SW480 (cell line): ENCODE data around the gene PVALEF.
A peak's percentile ranks its signal among the peaks of the same experiment; 100 is the strongest.
"Not testable (repeated sequence)": the region's sequence is repeated elsewhere in the genome, so short reads cannot be mapped to it uniquely, and the experiment has no call there.

Experiments
- DNase-seq: peaks from one replicate; pipeline ENCODE4 v3.0.0-alpha.2; 2016; ENCODE audit warnings: low spot score

PVALEF gene

GRCh38 chr17:81144423-81144781, 20.9 kb upstream of the PVALEF start:
- DNase-seq = no peak

DNA sequence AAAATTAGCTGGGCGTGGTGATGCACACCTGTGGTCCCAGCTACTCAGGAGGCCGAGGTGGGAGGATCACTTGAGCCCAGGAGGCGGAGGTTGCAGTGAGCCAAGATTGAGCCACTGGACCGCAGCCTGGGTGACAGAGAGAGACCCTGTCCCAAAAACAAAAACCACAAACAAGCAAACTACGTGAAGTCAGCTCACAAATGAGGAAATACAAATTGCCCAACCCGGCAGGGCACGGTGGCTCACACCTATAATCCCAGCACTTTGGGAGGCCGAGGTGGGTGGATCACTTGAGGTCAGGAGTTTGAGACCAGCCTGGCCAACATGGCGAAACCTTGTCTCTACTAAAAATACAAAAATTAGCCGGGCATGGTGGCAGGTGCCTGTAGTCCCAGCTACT, 19.1 kb upstream of the PVALEF start:
- DNase-seq = not testable (repeated sequence)

GRCh38 chr17:81147701-81148100, 17.6 kb upstream of the PVALEF start:
- DNase-seq = no peak

DNA sequence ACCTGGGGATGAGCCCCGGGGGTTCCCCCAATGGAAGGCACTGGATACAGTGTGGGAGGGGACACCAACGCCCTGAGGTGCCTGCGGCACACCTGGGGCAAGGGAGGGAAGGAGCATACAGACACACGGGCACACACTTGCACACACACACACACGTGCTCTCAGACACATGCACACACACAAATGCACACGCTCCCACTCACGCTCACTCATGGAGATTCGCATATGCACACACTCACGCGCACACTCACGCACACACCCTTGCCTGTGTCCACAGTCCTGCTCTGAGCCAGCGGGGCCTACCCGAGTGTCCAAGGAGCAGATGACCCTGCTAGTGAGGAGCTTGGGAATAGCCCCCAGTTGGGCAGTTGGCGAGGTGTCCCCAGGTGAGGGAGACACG, 16.7 kb upstream of the PVALEF start:
- DNase-seq = no peak

- DNase-seq = no peak
Observed at GRCh38 chr17:81148986-81149533, 16.2 kb upstream of the PVALEF start.

GRCh38 chr17:81150377-81151077, 14.8 kb upstream of the PVALEF start:
- DNase-seq = no peak

DNA sequence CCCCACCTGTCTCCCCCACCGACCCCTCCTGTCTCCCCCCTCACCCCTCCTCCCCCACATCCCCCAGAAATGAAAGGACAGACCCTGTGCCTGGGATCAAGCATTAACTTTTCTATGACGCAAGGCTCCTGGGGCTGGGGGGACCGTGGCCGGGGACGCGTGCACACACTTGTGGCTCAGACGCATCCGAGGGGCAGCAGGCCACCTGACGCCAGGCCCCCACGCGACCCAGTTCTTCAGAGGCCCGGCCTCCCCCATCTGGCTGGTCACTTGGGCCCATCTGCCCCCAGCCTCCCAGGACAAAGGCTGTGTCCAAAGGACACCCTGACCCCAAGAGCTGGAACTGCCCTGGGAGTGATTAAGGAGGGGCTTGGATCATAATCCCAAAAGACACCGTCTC, 14.0 kb upstream of the PVALEF start:
- no peak for DNase-seq

DNA sequence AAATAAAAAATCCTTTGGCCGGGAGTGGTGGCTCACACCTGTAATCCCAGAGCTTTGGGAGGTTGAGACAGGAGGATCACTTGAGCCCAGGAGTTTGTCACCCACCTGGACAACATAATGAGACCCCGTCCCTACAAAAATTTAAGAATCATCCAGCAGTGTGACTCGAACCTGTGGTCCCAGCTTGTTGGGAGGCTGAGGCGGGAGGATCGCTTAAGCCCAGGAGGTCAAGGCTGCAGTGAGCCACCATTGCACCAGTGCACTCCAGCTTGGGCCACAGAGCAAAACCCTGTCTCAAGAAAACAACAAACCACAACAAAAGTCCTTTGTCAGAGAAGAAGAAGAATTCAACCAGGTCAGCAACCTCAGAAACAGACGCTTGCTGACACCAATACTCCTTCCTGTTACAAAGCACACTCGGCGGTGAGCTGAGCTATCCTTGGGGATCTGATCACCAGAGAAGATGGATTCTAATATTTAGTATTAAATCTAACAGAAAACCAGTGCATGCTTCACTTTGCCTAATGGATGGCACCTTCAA, 12.9 kb upstream of the PVALEF start:
- DNase-seq = no peak

- peak; percentile 13 for DNase-seq
Observed at GRCh38 chr17:81153340-81153803, 11.9 kb upstream of the PVALEF start.

- DNase-seq = not testable (repeated sequence)
Observed at GRCh38 chr17:81154016-81154415, 11.3 kb upstream of the PVALEF start.

DNA sequence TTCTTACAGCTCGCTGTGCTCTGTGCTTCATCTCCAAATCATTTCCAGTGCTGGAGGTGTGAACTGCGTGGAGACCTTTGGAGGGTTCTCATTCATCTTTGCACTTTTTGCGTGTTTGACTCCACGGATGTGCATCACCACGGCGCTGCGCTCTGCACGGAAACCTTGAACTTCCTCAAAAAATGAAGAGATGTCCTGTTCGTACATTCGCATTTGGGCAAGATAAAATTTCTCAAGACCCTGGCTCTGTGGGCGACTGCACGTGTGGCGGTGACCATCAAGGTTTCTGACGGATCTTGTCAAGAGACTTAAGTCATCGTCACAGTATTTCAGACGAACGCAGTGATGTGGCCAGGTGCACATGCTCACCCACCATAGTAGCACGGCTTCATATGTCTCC, 10.3 kb upstream of the PVALEF start:
- no peak for DNase-seq

DNA sequence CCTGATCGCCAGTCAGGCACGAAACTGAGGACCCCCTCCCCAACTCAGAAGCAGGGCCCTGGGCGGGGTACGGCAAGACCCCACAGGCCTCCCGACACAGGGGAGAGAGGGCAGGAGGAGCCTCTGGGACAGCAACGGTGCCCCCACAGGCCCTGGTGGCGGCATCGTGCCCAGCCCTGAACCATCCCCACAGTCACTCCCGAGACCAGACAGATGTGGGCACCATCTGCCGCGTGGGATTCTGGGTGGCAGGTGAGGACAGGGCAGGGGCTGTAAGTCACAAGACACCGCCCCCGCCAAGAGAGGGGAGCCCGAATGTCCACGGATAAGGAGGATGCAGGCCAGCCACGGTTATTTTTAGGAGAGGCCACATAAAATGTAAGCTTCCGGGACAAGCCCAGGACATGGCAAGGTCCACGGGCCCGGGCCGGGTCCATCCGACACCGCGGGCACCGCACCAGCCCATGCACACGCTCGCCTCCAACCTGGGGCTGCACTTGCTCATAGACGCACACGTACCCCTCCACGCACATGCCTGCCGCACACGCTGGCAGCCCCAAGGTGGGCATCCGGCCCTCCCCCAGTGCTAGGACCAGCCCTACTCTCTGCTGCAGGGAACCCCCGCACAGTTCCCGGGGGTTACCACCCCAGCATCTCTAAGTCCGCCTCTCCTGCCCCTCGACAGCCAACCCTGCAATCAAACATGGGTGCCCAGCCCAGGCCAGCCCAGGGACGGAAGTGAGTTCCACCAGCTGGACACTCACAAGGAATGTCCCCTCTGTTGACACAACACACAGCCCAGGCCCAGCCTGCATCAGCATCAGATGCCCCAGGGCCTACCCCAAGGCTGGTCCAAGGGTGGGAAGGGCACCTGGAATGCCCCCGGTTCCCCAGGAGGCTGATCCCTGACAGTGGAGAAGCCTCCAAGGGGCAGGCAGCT, 8.2 kb upstream of the PVALEF start:
- DNase-seq = no peak

GRCh38 chr17:81157848-81158687, 7.2 kb upstream of the PVALEF start:
- no peak for DNase-seq

DNA sequence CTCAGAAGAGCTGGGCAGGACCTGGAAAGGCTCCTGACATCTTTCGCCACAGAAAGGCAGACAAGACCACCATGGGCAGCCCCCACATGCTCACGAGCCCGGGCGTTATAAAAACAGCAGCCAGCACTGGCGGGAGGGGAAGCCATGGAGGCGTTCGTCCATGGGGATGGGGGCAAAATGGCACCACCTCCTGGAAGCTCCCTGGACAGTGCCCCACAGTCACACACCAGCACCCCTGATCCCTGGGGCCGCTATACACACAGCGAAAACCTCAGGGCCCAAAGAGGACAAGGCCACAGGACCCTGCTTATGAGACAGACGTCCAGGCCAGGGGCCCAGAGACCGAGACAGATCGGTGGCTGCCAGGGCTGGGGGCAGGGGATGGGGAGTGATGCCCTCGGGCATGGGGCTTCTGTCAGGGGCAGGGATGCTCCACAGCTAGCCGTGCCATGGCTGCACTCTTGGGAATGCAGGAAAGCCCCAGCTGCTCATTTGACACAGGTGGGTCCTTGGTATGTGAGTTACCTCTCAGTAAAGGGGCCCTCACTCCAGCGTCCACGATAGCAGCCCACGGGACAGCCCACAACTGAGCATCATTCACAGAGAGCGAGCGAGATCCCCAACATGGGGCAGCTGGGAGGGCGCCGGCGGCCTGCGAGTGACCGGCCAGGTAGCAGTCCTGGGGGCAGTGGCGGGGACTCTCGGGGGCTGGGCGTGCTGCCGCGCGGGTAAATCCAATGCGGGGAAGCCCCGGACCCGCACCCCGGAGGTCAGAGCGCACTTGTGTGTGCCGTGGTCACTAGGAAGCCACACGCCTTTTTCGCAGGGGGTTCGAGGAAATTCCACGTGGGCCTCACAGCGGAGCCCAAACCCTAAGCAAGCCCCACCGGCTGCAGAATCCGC, 6.4 kb upstream of the PVALEF start:
- DNase-seq = no peak

DNA sequence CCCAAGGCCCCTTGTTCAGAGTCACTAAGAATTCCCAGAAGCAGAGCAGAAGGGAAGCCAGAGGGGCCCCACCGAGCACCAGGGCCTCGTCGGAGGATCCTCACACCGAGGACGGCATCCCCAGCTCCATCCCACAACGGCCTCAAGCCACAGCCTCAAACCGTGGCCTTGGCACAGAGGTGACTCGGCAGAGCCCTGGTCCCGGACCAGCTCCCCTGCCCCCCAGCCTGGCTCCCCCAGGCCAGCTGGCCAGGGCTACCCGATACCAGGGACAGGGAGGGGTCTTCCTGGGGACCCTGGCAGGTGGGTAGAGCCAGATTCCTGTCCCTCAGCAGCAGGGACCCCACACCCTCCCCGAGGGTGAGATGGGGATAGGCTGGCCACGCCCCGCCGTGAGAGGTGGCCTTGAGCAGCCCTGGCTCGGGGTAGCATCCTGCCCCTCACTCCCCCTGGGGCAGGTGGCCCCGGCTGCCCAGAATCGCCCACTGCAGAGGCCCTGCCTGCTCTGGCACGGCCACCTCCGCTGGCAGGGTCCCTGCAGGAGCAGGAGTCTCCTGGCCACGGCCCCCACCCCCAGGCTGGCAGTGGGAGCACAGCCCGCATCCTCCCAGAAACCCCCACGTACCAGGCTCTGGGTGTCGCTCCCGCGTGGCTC, 5.6 kb upstream of the PVALEF start:
- DNase-seq = no peak

DNA sequence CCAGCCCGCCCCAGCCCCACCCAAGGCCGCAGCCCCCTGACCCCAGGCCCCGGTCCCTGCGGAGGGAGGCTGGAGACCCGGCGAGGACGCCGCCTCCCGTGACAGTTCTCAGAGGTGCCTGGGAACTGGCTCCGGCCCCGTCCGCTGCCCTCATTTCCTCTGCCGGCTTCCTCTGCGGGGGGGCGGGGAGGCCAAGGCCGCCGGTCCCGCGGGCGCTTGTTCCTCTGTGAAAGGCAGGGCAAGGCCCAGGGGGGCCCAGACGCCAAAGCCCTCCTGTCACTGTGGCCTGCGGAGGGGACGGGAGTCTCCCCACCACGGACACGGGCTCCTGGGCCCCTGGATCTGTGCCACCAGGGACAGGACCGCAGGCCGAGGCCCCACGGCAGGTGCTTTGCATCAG, 5.0 kb upstream of the PVALEF start:
- DNase-seq = no peak

- no peak for DNase-seq
Observed at GRCh38 chr17:81160747-81161453, 4.4 kb upstream of the PVALEF start.

DNA sequence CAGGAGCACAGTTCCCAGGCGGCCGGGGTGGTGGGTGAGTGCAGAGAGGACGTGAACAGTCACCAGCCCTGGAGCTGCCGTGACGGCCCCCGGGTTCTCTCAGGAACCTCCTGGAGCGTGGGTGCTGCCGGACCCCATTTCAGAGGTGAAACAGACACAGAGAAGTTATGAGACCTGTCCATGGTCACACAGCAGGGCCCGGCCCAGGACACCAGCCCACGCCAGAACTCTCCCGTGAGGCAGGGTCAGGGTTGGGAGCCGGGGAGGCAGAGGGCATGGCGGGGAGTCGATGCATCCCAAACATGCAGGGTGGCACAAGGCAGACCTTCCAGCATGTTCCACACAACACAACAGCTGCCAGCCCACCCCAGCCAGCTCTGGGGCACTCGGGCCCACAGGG, 3.8 kb upstream of the PVALEF start:
- DNase-seq = no peak

DNA sequence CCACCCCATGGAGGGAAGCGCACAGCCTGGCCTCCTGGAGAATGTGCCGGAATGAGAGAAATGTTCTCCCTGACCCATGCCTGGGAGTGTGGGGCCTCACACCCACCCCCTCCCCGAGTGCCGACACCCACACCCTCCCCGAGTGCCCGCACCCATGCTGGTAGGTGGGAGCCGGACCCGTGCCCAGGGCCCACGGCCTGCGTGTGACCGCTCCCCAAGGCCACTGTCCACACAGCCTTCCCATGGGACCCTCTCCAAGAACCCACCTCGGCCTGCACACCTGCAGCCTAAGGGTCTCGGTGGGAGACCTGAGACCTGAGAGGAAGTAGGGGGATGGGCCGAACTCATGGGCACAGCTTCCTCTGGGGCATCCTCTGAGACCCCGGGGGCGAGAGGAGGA, 3.3 kb upstream of the PVALEF start:
- no peak for DNase-seq

DNA sequence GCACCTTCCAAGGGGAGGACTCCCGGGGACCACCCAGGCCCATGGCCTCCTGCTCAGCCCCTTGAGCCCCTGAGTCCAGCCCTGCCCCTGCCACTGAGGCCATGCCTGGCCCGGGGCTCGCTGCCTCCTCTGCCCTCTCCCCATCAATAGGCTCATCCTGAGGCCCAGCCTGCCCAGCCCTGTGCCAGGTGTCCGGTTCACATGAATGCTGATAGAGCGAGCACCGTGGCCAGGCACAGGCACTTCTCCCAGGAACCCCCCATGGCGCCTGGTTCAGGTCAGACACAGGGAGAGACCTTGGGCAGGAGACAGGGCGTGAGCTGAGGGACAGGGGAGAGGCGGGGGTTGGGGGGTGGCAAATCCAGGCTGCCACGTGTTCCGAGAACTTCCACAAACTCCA, 2.8 kb upstream of the PVALEF start:
- no peak for DNase-seq
